Measurements from ENCODE around the gene MAP2K5. TPM values are rescaled to one million over a fixed set of nuclear protein-coding genes. Genes with fewer than 3 reads are reported as not detected.

Gene MAP2K5
- total RNA-seq, 1 experiment from 2014 or later: 15.0 TPM

DNA sequence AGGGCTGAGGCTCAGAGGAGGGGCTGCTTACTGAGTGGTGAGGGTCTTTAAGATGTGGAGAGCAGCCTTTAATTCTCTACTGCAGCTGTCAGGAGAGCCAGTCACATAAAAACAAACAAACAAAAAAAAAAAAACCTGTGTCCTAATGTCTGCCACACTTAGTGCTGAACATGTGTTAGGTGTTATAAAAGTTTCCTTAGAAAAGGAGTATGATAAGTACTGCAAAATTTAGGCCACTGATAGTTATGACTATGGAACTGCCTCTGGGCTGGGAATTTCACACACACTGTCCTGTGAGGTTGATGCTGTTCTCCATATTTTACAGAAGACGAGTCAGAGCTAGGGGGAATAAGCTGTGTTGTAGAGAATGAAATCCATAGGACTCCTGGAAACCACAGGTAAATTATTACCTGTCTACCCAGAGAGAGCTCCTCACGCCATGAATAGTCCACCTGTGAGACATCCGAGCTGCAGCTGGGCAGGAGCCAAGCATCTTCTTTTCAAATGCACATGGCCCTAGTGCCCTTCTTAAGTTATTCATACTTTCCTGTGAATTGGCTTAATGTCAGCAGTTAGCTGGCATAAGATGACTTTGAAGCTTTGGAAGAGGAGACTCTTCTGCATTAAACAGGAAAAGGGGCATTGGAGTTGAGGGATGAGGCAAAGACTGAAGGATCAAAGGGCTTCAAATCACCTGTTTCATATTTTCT, 248.3 kb downstream of the MAP2K5 start:
- H2BK12ac ChIP-seq (ENCODE audit: insufficient read length, low read depth, low read length): no peak overlapping the region
- no peak overlapping the region for H3K14ac ChIP-seq (ENCODE audit: insufficient read depth, low read length)
- no peak overlapping the region for H3K18ac ChIP-seq (ENCODE audit: insufficient read length, low read depth, low read length)
- no peak overlapping the region for H3K4ac ChIP-seq (ENCODE audit: low read depth, low read length)
- H3K23me2 ChIP-seq (ENCODE audit: insufficient read length, low read depth, low read length, poor library complexity, severe bottlenecking): no peaks in the 10 kb centered on the region
- no peak overlapping the region for H2BK120ac ChIP-seq (ENCODE audit: low read depth, low read length, poor library complexity, severe bottlenecking)
- no peaks in the 10 kb centered on the region for H3K79me2 ChIP-seq (ENCODE audit: insufficient read depth, low read length)
- H3K23ac ChIP-seq (ENCODE audit: insufficient read length, low read depth, low read length): no peak overlapping the region
- H4K5ac ChIP-seq (ENCODE audit: insufficient read length, low read depth, low read length): no peak overlapping the region
- no peak overlapping the region for H2BK15ac ChIP-seq (ENCODE audit: low read depth, low read length)
- H3K9me3 ChIP-seq (ENCODE audit: control insufficient read depth, low read depth, low read length): no peaks in the 10 kb centered on the region
- WGBS (ENCODE audit: extremely low coverage, insufficient read length, low lambda C conversion rate): no CpG with 5 or more reads among the region's 3 CpGs
- H3K4me1 ChIP-seq (ENCODE audit: insufficient read depth, low read length): peaks cover 16% of the 10 kb centered on the region
- no peaks in the 10 kb centered on the region for H4K20me1 ChIP-seq (ENCODE audit: control insufficient read depth, insufficient read depth, insufficient read length)
- H2BK5ac ChIP-seq (ENCODE audit: insufficient read length, low read length): no peak overlapping the region
- Mint-ChIP-seq H3K4me3 (0 out of 5 replicates have a peak overlapping the region, but pooled peaks of 1 of the 2 experiments have one; percentile 9), H3K27ac (peak overlapping the region in 1 of 3 experiments; percentile 3; a peak in 2 of 7 replicates), H3K9me3 (peaks cover 3 to 8% of the 10 kb centered on the region in 2 experiments; a peak in 3 of 5 replicates), H3K36me3 (ENCODE audit: insufficient read depth in 1 of 3, low read depth in 3 of 3) (peaks cover 0 to 13% (median 11%) of the 10 kb centered on the region in 3 experiments; a peak in 5 of 7 replicates), H3K27me3 (ENCODE audit: low read depth) (peaks cover 1% of the 10 kb centered on the region; the same call in 1 of the 2 replicates), H3K4me1 (peaks cover 42 to 48% of the 10 kb centered on the region in 2 experiments)
- H2AK5ac ChIP-seq (ENCODE audit: insufficient read length, low read length): no peak overlapping the region
- H3K9ac ChIP-seq (ENCODE audit: extremely low read depth, insufficient read length, low read length): no peak overlapping the region
- no peak overlapping the region for H4K91ac ChIP-seq (ENCODE audit: insufficient read length, low read depth, low read length)
- TF ChIP-seq, protein P1, sequence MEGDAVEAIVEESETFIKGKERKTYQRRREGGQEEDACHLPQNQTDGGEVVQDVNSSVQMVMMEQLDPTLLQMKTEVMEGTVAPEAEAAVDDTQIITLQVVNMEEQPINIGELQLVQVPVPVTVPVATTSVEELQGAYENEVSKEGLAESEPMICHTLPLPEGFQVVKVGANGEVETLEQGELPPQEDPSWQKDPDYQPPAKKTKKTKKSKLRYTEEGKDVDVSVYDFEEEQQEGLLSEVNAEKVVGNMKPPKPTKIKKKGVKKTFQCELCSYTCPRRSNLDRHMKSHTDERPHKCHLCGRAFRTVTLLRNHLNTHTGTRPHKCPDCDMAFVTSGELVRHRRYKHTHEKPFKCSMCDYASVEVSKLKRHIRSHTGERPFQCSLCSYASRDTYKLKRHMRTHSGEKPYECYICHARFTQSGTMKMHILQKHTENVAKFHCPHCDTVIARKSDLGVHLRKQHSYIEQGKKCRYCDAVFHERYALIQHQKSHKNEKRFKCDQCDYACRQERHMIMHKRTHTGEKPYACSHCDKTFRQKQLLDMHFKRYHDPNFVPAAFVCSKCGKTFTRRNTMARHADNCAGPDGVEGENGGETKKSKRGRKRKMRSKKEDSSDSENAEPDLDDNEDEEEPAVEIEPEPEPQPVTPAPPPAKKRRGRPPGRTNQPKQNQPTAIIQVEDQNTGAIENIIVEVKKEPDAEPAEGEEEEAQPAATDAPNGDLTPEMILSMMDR (conservative IDR thresholded peaks at IDR 0.05): no peak
- no peak overlapping the region for H2BK20ac ChIP-seq (ENCODE audit: low read depth, low read length, poor library complexity, severe bottlenecking)
- no peak overlapping the region for H4K8ac ChIP-seq (replicated peaks; ENCODE audit: insufficient read length, low read depth, low read length)
- no peak overlapping the region for H2AFZ ChIP-seq (ENCODE audit: low read length)
- H3K27me3 ChIP-seq (ENCODE audit: insufficient read depth, low read length): no peaks in the 10 kb centered on the region
- H3K27ac ChIP-seq (ENCODE audit: insufficient read length, low read depth, low read length): no peak overlapping the region
- H3K4me2 ChIP-seq (ENCODE audit: insufficient read depth, insufficient read length, low read length): peak overlapping the region; percentile 14
- H3K79me1 ChIP-seq (ENCODE audit: insufficient read depth, low read depth, low read length, poor library complexity, severe bottlenecking): no peaks in the 10 kb centered on the region
- DNase-seq: peak; percentile 51
- no peak overlapping the region for H3K56ac ChIP-seq (ENCODE audit: insufficient read length, low read depth, low read length)
- H3T11ph ChIP-seq (ENCODE audit: low read length): no peak overlapping the region
